Measurements from ENCODE around the gene GRK5.

GRK5 gene

DNA sequence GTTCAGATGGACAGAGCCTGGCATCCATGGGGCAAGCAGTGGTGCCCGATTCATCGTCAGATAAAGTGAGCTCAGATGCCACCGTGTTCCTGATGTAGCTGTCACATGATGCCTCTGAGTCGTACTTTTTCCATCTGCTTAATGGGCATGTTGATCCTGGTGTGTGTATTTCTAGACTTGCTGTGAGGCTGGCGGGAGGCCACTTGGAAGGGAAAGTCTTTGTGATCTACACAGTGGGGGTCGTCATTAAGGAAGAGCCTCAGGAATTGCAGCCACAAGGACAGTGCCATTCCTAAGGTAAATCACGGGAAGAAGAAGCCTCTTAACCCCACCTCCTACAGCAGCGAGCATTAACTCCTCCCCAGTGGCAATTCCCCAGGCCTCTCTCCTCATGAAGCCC, 272.2 kb downstream of the GRK5 start:
- TF ChIP-seq, protein P1, sequence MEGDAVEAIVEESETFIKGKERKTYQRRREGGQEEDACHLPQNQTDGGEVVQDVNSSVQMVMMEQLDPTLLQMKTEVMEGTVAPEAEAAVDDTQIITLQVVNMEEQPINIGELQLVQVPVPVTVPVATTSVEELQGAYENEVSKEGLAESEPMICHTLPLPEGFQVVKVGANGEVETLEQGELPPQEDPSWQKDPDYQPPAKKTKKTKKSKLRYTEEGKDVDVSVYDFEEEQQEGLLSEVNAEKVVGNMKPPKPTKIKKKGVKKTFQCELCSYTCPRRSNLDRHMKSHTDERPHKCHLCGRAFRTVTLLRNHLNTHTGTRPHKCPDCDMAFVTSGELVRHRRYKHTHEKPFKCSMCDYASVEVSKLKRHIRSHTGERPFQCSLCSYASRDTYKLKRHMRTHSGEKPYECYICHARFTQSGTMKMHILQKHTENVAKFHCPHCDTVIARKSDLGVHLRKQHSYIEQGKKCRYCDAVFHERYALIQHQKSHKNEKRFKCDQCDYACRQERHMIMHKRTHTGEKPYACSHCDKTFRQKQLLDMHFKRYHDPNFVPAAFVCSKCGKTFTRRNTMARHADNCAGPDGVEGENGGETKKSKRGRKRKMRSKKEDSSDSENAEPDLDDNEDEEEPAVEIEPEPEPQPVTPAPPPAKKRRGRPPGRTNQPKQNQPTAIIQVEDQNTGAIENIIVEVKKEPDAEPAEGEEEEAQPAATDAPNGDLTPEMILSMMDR (IDR thresholded peaks at IDR 0.05; ENCODE audit: insufficient read depth, low read length, missing control alignments), result no peak
- no peak overlapping the region for H3K4me3 ChIP-seq (ENCODE audit: low read depth, low read length)
- DNase-seq (ENCODE audit: low read depth, low spot score), result no peak
- ChIA-PET POLR2A (no interaction called here), CTCF (interaction anchor here (0.7 to 2.1 kb wide), 7 partner anchors 8 to 280 kb away, joined by 3 to 12 read pairs (median 7); partner anchors contain the start of gene GRK5)

DNA sequence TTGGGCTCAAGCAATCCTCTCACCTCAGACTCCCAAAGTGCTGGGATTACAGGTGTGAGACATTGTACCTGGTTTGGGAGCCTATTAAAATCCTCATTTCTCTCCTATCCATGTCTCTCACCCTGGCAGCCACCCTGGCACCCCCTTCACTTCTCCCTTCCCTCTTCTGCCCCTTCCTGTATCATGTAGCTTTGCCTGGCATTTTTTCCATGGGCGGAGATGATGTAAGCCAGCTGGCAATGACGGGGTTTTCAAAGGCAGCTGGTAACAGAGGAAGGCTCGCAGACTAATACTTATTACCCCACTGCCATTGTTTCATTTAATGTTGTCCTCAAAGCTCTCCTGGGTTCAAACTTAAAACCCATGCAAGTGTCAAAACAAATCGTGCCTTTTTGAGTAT, 273.3 kb downstream of the GRK5 start:
- POLR2A ChIA-PET, result interaction anchor here (0.6 kb wide), 1 partner anchor 146 kb away, joined by 3 read pairs; no protein-coding TSS in a partner anchor
- H3K4me3 ChIP-seq (ENCODE audit: low read depth, low read length), result no peak overlapping the region
- CTCF ChIA-PET, result interaction anchor here (1.1 to 1.8 kb wide), 3 partner anchors 62 to 279 kb away, joined by 3 to 7 read pairs (median 4); partner anchors contain the start of genes GRK5 and RGS10
- TF ChIP-seq, protein P1 (IDR thresholded peaks at IDR 0.05; ENCODE audit: insufficient read depth, low read length, missing control alignments), result no peak
- no peak for DNase-seq (ENCODE audit: low read depth, low spot score)

DNA sequence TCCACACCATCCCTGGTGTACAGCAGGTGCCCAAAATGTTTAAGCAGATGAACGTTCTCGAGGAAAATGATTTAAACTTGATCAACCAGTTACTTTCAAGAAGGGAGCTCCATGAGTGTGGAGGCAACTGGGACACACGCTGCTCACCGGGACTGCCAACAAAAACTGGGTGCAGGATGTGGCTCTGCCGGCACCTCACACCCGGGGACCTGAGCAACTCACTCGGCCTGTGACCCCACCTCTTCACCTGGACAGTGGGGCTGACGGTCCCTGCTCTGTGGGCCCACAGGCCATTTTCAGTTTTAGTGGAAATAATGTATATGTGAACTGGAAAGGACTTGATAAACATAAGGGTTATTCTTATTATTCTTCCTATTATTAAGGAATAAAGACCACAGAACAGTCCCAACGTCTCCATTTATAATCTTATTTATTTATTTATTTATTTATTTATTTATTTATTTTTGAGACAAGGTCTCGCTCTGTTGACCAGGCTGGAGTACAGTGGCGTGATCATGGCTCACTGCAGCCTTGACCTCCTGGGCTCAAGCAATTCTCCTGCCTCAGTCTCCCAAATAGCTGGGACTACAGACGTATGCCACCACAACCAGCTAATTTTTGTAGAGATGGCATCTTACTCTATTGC, 274.5 kb downstream of the GRK5 start:
- TF ChIP-seq, protein P1 (IDR thresholded peaks at IDR 0.05; ENCODE audit: insufficient read depth, low read length, missing control alignments), result no peak
- H3K4me3 ChIP-seq (ENCODE audit: low read depth, low read length), result no peak overlapping the region
- ChIA-PET POLR2A (no interaction called here), CTCF (interaction anchor here (1.0 to 1.5 kb wide), 4 partner anchors 8 to 283 kb away, joined by 3 to 4 read pairs (median 4); partner anchors contain the start of gene RGS10)
- DNase-seq (ENCODE audit: low read depth, low spot score), result no peak

DNA sequence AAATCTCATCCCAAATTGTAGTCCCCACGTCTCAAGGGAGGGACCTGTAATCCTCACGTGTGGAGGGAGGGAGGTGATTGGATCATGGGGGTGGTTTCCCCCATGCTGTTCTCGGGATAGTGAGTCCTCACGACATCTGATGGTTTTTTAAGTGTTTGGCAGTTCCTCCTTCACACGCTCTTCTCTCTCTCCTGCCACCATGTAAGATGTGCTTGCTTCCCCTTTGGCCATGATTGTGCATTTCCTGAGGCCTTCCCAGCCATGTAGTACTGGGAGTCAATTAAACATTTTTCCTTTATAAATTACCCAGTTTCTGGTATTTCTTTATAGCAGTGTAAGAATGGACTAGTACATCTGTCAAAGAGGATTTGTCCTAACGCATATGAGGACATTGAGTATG, 275.6 kb downstream of the GRK5 start:
- DNase-seq (ENCODE audit: low read depth, low spot score), result no peak
- no peak overlapping the region for H3K4me3 ChIP-seq (ENCODE audit: low read depth, low read length)
- POLR2A ChIA-PET, result no interaction called here
- TF ChIP-seq, protein P1 (IDR thresholded peaks at IDR 0.05; ENCODE audit: insufficient read depth, low read length, missing control alignments), result no peak
- CTCF ChIA-PET, result interaction anchor here (0.9 kb wide), 1 partner anchor 284 kb away, joined by 3 read pairs; no protein-coding TSS in a partner anchor

DNA sequence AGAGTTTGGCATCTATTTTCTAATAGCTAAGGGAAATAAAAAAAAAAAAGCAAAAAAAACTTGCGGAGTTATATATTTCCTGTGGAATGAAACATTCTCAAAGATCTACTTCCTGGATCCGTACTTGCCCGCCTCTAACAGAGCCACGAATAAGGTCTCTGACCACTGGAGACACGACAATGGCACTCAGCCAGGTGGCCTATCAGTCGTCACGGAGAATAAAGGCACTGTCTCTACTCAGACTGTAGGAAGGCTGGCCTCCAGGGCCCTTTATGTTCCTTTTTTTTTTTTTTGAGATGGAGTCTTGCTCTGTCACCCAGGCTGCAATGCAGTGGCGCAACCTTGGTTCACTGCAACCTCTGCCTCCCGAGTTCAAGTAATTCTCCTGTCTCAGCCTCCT, 276.5 kb downstream of the GRK5 start:
- POLR2A ChIA-PET, result no interaction called here
- no peak for DNase-seq (ENCODE audit: low read depth, low spot score)
- TF ChIP-seq, protein P1 (IDR thresholded peaks at IDR 0.05; ENCODE audit: insufficient read depth, low read length, missing control alignments), result no peak
- CTCF ChIA-PET, result interaction anchor here (0.9 kb wide), 1 partner anchor 284 kb away, joined by 3 read pairs; no protein-coding TSS in a partner anchor
- H3K4me3 ChIP-seq (ENCODE audit: low read depth, low read length), result no peak overlapping the region

DNA sequence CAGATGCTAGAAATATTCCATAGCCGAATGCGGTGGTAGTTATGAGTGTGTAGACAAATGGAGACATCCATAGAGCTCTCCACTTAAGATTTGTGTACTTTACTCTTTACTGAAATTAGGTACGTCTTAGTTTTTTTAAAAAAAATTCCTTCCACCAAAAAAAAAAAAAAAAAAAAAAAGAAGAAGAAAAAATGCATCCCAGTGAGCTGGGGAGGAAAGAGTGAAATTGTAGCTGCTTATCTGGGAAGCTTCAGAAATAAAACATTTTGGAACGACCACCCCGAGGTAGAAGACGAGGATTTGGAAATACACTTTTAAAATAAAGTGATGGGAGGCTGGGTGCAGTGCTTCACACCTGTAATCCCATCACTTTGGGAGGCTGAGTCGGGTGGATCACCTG, 281.3 kb downstream of the GRK5 start:
- TF ChIP-seq, protein P1 (IDR thresholded peaks at IDR 0.05; ENCODE audit: insufficient read depth, low read length, missing control alignments), result no peak
- CTCF ChIA-PET, result interaction anchor here (0.6 to 6.3 kb wide), 12 partner anchors 10 to 289 kb away, joined by 3 to 62 read pairs (median 5); partner anchors contain the start of gene GRK5
- DNase-seq (ENCODE audit: low read depth, low spot score), result no peak
- no peak overlapping the region for H3K4me3 ChIP-seq (ENCODE audit: low read depth, low read length)
- POLR2A ChIA-PET, result no interaction called here
